HG02623 (cell line): ENCODE results near the gene ZNF92.
"Not testable (repeated sequence)": the region's sequence is repeated elsewhere in the genome, so short reads cannot be mapped to it uniquely, and the experiment has no call there.

ENCODE experiments used
- ATAC-seq: cut with Tn5 transposase; IDR thresholded peaks from one replicate; pipeline ENCODE4 v1.9.1; 2021; ENCODE audit warnings: moderate library complexity; ENCODE audit not compliant: unreplicated experiment

Gene ZNF92

GRCh38 chr7:65373608-65374351, at the start of gene ZNF92:
Gene ZNF92, plus strand, starts transcription at chr7:65373855. Its CDS starts 143 bp downstream, at chr7:65373998.
- peak; percentile 100 for ATAC-seq

- no peak for ATAC-seq
These were observed 47.7 kb upstream of the ZNF92 start for GRCh38 chr7:65325793-65326432.

- no peak for ATAC-seq
These were observed 35.3 kb upstream of the ZNF92 start for GRCh38 chr7:65338346-65338745.

GRCh38 chr7:65339257-65339656, 34.4 kb upstream of the ZNF92 start:
- ATAC-seq: no peak

- no peak for ATAC-seq
These were observed 30.7 kb upstream of the ZNF92 start for GRCh38 chr7:65342723-65343629.

- ATAC-seq: not testable (repeated sequence)
These were observed 29.1 kb upstream of the ZNF92 start for GRCh38 chr7:65344541-65344940.

GRCh38 chr7:65354263-65354662, 19.4 kb upstream of the ZNF92 start:
- no peak for ATAC-seq

GRCh38 chr7:65369843-65370242, 3.8 kb upstream of the ZNF92 start:
- ATAC-seq: no peak

- no peak for ATAC-seq
These were observed 2.2 kb upstream of the ZNF92 start for GRCh38 chr7:65371468-65371867.

- ATAC-seq: no peak
These were observed 5.7 kb downstream of the ZNF92 start for GRCh38 chr7:65379318-65379717.

- ATAC-seq: no peak
These were observed 8.1 kb downstream of the ZNF92 start for GRCh38 chr7:65381742-65382141.

GRCh38 chr7:65382452-65382851, 8.8 kb downstream of the ZNF92 start:
- ATAC-seq: no peak

GRCh38 chr7:65387891-65388290, 14.2 kb downstream of the ZNF92 start:
- ATAC-seq: no peak

GRCh38 chr7:65390588-65390987, 16.9 kb downstream of the ZNF92 start:
- ATAC-seq: peak; percentile 84

- no peak for ATAC-seq
These were observed 24.1 kb downstream of the ZNF92 start for GRCh38 chr7:65397730-65398142.

- not testable (repeated sequence) for ATAC-seq
These were observed 25.0 kb downstream of the ZNF92 start for GRCh38 chr7:65398671-65399070.

- not testable (repeated sequence) for ATAC-seq
These were observed 25.4 kb downstream of the ZNF92 start for GRCh38 chr7:65399101-65399500.

GRCh38 chr7:65404020-65404419, 30.4 kb downstream of the ZNF92 start:
- ATAC-seq: no peak

GRCh38 chr7:65406706-65407105, 33.1 kb downstream of the ZNF92 start:
- ATAC-seq: not testable (repeated sequence)

- no peak for ATAC-seq
These were observed 35.7 kb downstream of the ZNF92 start for GRCh38 chr7:65409363-65409762.

GRCh38 chr7:65411249-65411648, 37.6 kb downstream of the ZNF92 start:
- no peak for ATAC-seq
